Upper lobe of left lung (tissue), 4 donors: ENCODE results near the gene PCBD1.

Experiments
- CTCF ChIP-seq, 6 experiments: fragments of 450-650 bp in 4 of 6; fragments of 200-600 bp in 2 of 6; sonication (generic) in 2 of 6; IDR thresholded peaks; one replicate each; pipeline ENCODE4 v1.5.1; 2016 to 2019; ENCODE audit warnings: antibody characterized with exemption in 6 of 6
- EP300 ChIP-seq, 4 donors: sonication (generic); formaldehyde crosslinking; IDR thresholded peaks; one replicate each; pipeline ENCODE4 v1.5.1; 2017; ENCODE audit warnings: antibody characterized with exemption in 4 of 4, control low read depth in 2 of 4
- POLR2A ChIP-seq, 4 donors: fragments of 450-650 bp; IDR thresholded peaks; one replicate each; pipeline ENCODE4 v1.5.1; 2016 to 2017; ENCODE audit warnings: antibody characterized with exemption in 4 of 4, mild to moderate bottlenecking in 2 of 4

DNA sequence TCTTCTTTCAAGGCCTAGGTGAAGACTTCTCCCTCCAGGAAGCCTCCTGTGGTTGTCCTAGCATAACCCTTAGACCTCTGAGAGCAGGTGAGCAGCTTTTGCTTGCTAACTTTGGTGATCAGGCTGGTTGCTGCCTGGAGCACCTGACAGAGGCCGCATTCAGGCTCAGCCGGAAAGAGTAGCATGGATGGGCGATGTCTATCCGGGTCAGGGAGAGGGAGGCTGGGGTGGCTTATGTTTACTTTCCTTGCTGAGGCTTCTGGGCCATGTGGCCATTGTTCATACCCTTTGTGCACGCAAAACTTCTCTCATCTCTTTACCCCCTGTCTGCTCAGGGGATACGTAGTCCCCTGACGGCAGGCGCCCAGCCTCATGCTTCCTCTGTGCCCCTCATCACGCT, 27.4 kb upstream of the PCBD1 start:
- TF ChIP-seq CTCF (IDR thresholded peaks at IDR 0.05), result no peak
- no peak for TF ChIP-seq POLR2A (IDR thresholded peaks at IDR 0.05)
- TF ChIP-seq EP300 (IDR thresholded peaks at IDR 0.05), result no peak
